ENCODE results near the gene PLXNA4.
A peak's percentile ranks its signal among the peaks of the same experiment; 100 is the strongest.

Gene PLXNA4

DNA sequence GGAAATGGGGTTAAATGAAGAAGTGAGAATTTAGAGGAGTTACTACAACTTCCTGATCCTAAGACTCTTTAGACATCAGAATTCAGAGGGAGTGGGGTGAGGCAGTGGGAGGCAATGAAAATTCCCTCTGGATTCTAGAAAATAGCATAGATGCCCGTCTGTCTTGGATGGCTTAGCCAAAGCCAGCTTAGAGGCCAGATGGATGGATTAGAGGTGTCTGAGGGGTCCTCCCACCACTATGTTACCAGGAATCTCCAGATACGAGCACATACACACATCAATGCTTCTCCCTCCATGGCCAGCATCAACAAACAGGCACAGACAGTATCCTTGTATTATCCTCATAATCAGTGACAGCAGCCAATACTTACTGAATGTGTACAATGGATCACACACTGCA lies 418.1 kb downstream of the PLXNA4 start:
- DNase-seq (ENCODE audit: low spot score): no peak

DNA sequence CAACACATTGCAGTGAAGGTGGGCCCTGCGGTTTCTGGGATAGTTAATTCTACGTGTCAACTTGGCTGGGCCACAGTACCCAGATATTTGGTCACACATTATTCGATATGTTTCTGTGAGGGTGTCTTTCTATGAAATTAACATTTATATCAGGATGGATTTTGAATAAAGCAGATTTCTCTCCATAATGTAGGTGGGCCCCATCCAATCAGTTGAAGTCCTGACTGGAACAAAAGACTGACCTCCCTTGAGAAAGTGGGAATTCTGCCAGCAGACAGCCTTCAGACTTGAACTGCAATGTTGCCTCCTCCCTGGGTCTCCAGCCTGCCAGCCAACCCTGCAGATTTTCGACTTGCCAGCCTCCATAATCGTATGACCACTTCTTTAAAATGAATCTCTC lies 420.6 kb downstream of the PLXNA4 start:
- FAIRE-seq (no peak), DNase-seq (ENCODE audit: low spot score) (no peak)

More for the DNA sequence above, 418.1 kb downstream of the PLXNA4 start:
- no peak for FAIRE-seq

DNA sequence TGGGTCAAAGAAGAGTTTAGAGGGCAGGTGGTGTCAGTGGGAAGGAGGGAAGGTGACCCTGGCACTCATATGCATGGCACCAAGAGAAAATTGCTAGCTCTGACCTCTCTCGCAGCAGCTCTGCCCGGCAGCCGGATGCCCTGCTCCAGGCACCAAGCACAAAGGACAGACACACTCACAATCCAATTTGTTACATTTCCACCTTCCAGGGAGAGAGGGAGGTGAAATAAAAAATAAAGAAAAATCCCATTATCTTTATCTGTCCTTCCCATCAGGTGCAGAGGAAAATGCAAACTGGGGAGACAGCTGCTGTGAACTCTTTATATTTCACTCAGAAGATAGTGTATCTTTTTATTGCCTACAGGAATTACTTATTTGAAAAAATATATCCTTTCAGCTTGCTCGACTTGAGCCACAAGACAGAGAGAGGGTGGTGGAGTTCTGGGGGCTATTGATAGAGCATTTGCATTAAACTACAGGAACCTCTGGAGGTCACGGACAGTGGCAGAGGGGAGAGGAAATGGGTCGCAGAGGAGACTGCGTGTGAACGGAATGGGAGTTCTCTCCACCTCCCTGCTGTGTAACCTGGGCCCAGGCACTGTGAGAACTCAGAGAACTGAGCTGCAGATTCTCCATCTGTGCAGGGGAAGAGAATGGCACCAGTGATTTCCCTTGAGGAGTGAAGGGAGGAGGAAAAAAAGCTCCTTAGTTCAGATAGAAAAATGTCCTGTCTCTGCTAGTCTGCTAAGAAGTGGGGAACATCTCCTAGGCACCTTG lies 421.4 kb downstream of the PLXNA4 start:
- no peak for DNase-seq (ENCODE audit: low spot score)
- no peak for FAIRE-seq

DNA sequence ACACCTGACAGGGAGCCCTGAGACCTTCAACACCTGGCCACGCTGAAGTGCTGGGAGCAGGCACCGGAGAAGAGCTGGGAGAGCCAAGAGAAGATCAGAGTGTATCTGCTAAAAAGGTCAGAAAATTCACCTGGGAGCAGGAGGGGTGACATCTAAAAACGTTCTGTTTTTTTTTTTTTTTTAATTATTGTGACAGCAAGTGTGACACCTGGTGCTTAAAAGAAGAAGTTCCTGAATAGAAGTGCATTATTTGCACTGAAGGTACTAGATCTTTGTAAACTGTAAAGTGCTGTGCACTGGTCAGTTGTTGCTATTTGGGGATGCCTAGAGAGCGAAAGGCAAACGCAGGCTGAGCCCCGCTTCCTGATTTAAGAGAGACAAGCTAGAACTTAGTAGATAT lies 422.0 kb downstream of the PLXNA4 start:
- no peak for FAIRE-seq
- DNase-seq (ENCODE audit: low spot score): no peak

DNA sequence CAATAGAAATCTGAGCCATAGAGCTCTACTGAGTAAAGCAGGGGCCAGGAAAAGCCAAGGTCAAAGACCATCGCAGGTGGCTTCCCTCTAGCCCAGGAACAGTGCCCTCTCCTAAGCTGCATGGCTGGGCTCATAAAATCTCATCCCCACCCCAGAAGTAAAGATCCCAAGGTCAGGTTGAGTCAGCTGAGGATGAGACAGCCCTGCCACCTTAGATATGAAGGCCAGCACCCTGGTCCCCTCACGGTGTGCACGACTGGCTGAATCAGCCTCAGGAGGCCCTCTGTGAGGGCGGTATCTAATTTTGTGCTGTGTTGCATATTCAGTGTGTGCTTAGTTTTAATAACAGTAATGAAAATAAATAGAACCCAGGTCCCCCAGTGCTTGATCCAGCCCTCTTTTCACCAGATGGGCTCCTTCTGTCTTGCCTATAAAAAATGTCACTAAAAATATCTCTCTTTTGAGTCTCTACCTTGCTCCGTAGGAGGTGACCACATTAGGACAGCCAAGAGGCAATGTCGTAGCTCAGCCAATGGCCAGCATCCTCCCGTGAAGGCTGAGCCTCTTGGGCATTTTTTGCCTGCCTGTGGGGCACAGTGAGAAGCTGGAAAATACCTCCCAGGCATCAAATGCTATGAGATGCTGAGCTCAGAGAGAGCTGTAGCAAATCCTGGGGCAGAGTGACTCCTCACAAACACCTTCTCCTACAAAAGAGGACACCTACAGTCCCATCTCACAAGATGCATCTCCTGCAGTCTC lies 424.0 kb downstream of the PLXNA4 start:
- DNase-seq (ENCODE audit: low spot score) (no peak), FAIRE-seq (no peak)

DNA sequence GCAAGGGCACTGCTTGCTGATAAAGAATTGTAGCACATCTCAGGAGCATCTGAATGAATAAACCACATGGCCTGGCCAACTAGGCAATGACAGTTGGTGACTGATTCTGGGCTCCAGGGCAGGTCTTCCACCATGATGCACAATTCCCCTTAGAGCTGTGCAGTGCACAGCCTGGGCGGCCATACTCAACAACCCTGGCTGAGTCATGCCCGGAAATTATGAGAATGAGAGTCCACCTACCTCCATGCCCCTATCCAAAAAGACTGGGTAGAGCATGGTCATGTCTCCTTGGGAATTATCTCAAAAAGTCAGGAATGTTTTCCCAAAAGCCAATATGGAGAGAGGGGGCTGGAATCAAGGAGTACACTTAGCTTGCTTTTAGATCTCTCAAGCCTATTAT lies 425.6 kb downstream of the PLXNA4 start:
- FAIRE-seq: no peak
- no peak for DNase-seq (ENCODE audit: low spot score)

DNA sequence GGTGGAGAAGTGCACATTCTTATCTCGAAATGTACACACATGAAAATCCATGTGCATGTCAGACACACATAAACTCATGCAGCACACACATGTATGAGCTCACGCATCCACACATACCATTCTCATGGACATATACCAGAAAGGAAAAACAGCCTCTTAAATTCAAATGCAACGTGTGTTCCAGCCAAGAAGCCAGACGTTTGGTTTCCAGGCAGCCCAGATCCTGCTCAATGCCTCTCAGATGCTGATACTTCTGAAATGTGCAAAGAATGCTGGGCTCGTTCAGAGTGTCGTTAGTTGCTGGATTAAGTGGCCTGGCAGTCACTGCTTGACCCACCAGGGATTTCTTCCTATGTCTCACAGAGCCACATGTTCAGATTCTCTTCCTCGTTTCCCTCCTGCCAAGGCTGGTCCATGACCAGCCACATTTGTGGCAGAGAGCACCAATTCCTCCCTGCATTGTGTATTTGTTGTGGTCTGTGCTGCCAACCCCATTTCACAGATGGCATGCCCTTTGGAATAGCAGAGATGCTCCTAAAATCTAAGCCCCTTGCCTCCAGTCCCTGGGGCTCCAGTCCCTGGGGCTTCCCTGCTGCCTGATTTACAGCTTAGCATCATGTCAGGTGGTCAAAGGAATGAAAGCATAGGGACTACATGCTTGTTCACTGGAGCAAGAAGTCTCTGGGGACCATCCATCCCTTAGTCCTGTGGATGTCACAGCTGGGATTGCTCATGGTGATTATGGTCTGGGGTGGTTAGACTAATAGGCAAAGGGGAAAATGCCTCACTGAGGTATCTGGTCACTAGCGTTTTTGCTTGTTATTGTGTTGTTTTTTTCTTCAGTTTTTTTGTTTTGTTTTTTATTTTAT lies 426.6 kb downstream of the PLXNA4 start:
- no peak for FAIRE-seq
- DNase-seq (ENCODE audit: low spot score): no peak

DNA sequence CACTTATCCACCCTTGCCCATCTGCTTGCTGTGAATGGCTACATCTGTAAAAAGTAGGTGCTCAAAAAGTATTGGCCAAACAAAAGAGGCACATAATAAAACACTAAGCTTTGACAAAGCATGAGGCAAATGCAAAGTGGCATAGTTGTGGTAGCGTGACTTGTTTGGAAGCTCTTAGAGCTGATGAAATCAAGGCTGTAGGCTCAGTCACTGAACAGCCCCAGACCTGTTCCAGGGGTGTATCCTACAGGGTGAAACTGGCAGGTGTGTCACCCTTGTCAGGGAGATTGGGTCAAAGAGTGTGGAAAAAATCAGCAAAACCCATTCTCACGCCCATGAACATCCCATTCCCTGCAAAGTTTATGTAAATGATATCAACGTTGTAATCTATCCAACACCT lies 427.4 kb downstream of the PLXNA4 start:
- FAIRE-seq (no peak), DNase-seq (ENCODE audit: low spot score) (no peak)

DNA sequence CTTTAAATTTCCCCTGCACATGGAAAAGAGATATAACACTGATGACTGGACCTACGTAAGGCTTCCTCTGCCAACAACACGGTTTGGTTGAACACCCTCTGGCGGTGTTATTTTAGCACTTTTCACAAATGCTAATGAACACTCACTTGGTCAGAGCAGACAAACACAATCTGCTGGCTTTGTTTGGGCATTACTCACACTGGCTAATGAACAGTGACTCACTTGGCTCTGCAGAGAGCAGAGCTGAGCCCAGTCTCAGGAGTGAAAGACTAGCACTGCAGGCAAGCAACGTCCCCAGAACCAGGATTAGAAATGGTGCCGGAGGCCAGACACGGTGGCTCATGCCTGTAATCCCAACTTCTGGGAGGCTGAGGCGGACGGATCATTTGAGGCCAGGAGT lies 430.8 kb downstream of the PLXNA4 start:
- peak; percentile 52 for DNase-seq (ENCODE audit: low spot score)

DNA sequence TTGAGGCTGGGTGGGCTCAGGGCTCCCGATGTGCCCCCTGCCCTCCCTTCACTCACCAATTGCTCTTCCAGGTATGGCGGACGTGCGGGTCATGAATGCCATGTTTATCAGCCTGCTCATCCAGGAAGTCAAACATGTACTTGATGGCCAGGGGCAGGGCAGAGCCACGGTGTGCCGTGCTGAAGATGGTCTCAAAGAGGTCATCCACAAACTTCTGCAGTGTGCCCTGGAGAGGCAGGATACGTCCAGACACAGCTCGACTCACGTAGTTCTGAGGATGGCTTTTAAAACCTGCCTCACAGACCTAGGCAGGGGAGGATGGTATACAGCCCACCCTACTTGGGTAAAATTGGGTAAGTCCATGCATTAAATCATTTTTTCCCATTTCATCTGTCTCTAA lies 431.2 kb downstream of the PLXNA4 start:
- DNase-seq (ENCODE audit: low spot score) (no peak), FAIRE-seq (no peak)

More for the DNA sequence above, 430.8 kb downstream of the PLXNA4 start:
- FAIRE-seq: peak; percentile 37

DNA sequence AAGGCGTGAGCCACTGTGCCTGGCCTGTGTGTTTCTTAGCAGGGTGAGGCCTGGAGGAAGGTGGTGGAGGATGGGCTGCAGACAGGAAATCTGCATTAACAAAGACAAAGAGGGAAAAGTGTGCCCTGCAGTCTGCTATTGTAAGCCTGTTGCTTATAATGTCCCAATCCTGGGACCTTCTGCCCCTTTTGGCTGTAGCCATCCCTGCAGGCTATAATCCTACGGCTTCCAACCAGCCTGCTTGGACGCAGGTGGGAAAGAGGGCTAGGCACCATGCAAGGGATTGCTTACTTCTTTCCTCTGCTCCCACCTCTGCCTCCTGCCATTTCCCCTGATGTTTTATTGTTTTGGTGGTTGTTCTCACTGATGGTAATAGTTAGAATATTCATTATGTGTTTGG lies 434.3 kb downstream of the PLXNA4 start:
- DNase-seq (ENCODE audit: low spot score): no peak
- no peak for FAIRE-seq

DNA sequence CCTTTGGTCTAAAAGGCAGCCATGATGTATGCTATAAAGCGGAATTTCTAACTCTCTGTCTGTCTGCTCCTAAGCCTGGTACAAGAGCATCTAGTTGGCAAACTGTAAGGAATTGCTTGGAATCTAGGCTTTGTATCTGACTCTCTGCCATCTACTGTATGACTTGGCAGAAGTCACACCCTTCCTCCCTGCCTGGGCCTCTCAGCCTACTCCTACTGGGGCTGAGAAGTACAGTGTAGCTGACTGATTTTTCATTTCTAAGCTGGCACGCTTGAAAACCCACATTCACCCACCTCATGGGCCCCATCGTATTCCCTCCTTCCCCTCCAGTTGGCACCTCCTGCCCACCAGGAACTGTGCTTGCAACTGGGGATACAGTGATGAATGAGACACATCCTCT lies 435.2 kb downstream of the PLXNA4 start:
- DNase-seq (ENCODE audit: low spot score): no peak
- no peak for FAIRE-seq

DNA sequence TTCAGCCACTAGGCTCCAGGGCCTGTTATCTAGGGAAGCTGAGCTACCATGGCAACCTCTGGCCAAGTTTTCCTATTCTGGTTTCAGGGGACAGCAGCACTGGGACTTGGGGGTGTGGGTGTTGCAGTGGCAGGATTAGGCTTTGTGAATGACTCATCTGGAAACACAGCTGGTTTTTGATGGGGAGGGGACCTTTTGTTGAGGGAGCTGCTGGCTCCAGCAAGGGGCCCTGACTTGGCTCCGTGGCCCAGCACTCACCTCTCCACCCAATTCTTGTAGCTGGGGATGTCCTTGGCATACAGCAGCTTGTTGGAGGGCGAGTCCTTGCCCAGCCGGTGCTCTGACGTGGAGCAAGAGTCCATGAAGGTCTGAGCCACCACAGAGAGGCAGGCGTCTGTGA lies 435.9 kb downstream of the PLXNA4 start:
- FAIRE-seq (no peak), DNase-seq (ENCODE audit: low spot score) (no peak)

DNA sequence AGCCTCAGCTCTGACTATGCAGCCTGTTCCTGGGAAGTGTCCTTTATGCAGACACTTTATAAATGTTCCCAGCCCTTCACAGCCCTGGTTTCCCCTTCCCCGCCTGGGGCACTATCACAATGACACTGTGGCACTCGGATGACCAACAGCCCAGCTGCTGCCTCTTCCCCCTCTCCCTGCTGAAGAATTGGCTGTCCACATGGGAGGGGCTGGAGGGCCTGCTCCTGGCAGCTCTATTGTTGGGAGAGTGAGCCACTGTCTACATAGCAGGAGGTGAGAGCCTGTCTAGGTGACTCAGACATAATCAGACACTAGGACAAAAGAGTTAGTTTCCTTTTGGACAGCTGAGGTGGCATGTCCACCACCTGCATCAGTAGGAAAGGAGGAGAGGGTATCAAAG lies 437.5 kb downstream of the PLXNA4 start:
- peak; percentile 49 for DNase-seq (ENCODE audit: low spot score)

DNA sequence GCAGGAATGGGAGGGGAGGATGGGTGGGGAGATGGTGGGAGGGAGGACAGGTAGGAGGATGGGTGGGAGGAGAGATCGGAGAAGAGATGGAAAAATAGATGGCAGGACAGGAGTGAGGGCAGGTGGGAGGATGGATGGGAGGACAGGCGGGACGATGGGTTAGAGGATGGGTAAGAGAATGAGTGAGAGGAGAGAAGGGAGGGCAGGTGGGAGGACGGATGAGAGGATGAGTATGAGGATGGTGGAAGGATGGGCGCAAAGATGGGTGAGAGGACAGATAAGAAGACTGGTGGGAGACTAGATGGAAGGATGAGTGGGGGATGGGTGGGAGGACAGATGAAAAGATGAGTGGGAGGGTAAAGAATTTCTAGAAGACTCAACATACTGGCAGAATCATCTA lies 438.6 kb downstream of the PLXNA4 start:
- FAIRE-seq: no peak
- no peak for DNase-seq (ENCODE audit: low spot score)

More for the DNA sequence above, 437.5 kb downstream of the PLXNA4 start:
- no peak for FAIRE-seq

DNA sequence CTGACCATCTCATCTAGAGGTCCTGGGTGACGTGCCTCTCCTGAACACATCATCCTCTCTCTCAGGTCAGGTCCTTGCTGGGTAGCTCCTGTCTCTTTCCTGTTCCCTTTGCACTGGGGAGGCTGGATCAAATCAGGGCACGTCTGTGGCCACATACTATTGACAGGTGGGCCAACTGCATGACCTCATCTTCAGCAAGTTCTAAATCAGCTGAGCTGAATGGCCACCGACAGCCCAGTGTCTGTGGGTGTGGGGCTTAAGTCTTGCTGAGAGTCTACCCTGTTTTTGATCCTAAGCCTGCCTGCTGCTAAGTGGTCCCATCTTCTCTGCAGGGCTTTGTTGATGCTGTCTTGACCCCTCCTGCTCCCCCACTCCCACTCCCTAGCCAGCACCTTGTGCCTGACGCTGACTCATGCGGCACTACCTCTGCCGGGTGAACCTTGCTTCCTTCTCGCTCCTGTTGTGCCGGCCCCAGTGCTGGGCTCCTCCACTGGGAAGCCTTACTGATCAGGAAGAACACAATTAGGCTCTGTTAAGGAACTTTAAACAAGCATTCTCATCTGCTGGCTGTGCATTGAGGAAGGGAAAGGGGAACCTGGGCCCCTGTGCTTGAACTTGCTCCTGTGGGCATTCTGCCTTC lies 440.4 kb downstream of the PLXNA4 start:
- FAIRE-seq (no peak), DNase-seq (ENCODE audit: low spot score) (no peak)

DNA sequence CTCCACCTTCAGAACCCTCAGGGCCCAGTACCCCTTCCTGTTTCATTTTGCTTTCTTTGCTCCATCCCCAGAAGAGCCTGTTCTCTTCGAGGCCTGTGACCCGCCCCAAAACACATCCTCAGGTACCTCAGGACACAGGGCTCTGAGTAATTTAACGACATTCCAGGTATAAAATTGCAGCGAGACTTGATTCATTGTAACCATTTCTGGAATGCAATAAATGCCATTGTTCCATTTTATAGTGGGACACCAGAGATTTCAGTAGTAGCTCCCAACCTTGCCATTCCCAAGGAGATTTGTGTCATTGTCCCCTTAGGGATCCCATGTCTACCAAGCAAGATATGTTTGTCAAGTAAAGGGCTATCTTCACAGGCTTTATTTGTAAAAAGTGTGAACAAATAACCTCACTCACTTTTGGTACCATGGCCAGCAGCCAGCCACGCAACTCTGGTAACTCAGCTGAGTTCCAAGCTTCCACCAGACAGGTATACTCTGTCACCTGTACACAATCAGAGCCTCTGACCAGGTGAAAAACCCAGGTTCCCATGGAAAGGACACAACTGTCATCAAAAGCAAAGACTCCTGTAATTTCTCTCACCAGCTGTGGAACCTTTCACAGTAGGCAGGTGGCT lies 441.3 kb downstream of the PLXNA4 start:
- FAIRE-seq: no peak
- no peak for DNase-seq (ENCODE audit: low spot score)

DNA sequence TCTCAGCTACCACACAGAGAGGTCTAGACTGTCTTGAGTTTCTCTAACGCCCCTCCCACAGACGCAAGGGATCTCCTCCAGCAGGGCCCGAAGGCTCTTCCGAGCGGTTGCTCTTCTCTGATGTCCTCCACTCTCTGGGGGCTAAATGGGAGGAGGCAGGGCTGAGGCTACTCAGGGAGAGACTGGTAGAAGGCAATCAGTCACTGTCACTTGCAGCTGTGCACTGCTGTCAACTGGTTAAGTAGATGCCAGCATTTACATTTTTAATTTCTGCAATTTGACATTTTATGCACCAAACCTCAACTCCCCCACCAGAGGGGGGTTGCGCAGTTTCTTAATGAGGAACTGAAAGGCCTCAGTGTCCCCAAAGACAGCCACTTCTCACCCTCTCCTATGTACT lies 442.8 kb downstream of the PLXNA4 start:
- DNase-seq (ENCODE audit: low spot score) (no peak), FAIRE-seq (no peak)

DNA sequence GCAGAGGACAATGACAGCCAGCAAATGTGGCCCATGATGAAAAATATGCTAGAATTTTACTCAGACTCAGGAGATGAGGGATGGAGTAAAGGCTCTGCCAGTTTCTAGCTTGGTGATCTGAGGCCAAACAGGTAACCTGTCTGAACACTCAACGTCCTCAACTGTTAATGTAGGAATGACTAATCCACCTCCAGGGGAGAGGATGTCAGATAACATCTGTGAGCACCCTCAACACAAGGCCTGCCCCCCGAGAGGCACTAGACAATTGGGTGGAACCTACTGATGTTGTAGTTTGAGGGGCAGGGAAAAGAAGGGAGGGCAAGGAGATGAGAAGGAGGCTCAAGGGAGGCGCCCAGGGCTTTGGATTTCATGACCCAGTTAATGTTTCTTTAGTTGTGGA lies 445.1 kb downstream of the PLXNA4 start:
- no peak for DNase-seq (ENCODE audit: low spot score)
- no peak for FAIRE-seq

DNA sequence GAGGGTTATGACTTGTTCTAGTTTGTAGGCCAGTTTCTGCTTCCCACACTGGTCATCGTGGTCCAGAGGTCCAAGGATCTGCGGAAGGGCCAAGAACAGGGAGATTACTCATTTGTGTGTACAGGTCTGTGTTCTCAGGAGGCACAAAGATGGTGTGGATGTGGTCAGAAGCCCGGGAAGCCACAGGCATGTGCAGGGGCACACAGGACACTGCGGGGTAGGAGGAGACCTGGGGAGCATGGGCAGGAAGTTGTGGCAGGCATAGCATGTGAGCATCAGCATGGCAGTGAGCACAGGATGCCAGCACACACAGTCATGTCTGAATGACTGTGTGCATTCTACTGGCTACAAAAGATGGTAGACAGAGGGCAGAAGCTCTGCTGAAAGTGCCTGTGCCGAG lies 445.8 kb downstream of the PLXNA4 start:
- FAIRE-seq: peak; percentile 17
- peak; percentile 77 for DNase-seq (ENCODE audit: low spot score)

Measured in RCC 7860 (cell line).